ENCODE data around the gene PDPR. TPM values are rescaled to one million over a fixed set of nuclear protein-coding genes. Genes with fewer than 3 reads are reported as not detected.
"Not testable (repeated sequence)": the region's sequence is repeated elsewhere in the genome, so short reads cannot be mapped to it uniquely, and the experiment has no call there.

The PDPR gene
- total RNA-seq, 2 experiments from 2014 or later = 20.6 to 20.8 TPM

DNA sequence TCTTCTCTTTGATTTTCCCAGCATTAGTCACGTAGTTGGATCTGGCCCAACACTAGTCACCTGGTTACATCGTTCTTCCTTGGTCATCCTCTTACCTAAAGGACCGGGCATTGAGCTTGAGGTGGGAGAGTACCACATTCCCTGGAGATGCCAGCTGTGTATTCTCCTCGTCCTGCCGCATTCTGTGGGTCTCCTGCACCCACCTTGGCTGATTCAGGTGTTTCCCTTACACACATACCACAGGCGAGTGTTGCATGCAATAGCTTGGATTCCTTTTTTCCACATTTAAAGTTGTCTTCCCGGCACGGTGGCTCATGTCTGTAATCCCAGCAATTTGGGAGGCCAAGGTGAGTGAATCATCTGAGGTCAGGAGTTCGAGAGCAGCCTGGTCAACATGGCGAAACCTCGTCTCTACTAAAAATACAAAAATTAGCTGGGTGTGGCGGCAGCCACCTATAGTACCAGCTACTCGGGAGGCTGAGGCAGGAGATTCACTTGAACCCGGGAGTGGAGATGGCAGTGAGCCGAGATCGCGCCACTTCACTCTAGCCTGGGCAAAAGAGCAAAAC is 37.9 kb downstream of the PDPR start:
- no peak overlapping the region for H3K4me3 ChIP-seq (ENCODE audit: low read length)
- ATAC-seq (ENCODE audit: poor library complexity) (no peak), DNase-seq (no peak)
- ChIA-PET CTCF (interaction anchor here (0.9 kb wide), 1 partner anchor 100 kb away, joined by 3 read pairs; the partner anchor contains the start of gene EXOSC6), POLR2A (no interaction called here)
- H3K9me3 ChIP-seq (ENCODE audit: control insufficient read depth in 1 of 2, insufficient read depth in 1 of 2, low read length in 2 of 2) = no peaks in the 10 kb centered on the region
- H3K4me1 ChIP-seq (ENCODE audit: insufficient read depth, low read length) = no peaks in the 10 kb centered on the region
- no peaks in the 10 kb centered on the region for H3K27me3 Mint-ChIP-seq
- H3K27me3 ChIP-seq (ENCODE audit: control insufficient read depth in 1 of 2, insufficient read depth in 2 of 2, low read length in 2 of 2) = no peaks in the 10 kb centered on the region
- H3K4me1 Mint-ChIP-seq (ENCODE audit: low read depth) = no peaks in the 10 kb centered on the region
- TF ChIP-seq, protein P1, sequence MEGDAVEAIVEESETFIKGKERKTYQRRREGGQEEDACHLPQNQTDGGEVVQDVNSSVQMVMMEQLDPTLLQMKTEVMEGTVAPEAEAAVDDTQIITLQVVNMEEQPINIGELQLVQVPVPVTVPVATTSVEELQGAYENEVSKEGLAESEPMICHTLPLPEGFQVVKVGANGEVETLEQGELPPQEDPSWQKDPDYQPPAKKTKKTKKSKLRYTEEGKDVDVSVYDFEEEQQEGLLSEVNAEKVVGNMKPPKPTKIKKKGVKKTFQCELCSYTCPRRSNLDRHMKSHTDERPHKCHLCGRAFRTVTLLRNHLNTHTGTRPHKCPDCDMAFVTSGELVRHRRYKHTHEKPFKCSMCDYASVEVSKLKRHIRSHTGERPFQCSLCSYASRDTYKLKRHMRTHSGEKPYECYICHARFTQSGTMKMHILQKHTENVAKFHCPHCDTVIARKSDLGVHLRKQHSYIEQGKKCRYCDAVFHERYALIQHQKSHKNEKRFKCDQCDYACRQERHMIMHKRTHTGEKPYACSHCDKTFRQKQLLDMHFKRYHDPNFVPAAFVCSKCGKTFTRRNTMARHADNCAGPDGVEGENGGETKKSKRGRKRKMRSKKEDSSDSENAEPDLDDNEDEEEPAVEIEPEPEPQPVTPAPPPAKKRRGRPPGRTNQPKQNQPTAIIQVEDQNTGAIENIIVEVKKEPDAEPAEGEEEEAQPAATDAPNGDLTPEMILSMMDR (IDR thresholded peaks at IDR 0.05) = no peak
- no peak overlapping the region for H3K27ac ChIP-seq (ENCODE audit: low read depth in 1 of 2, low read length in 2 of 2)
- H3K36me3 ChIP-seq (ENCODE audit: insufficient read depth, low read length) = peaks cover 73% of the 10 kb centered on the region
- no peak overlapping the region for H3K27ac Mint-ChIP-seq
- peaks cover 72% of the 10 kb centered on the region for H3K36me3 Mint-ChIP-seq (ENCODE audit: low read depth)
- intact Hi-C loops (cut with DNase I, micrococcal nuclease) = no loop called here
- H3K9me3 Mint-ChIP-seq = no peaks in the 10 kb centered on the region
- no peak overlapping the region for H3K4me3 Mint-ChIP-seq

DNA sequence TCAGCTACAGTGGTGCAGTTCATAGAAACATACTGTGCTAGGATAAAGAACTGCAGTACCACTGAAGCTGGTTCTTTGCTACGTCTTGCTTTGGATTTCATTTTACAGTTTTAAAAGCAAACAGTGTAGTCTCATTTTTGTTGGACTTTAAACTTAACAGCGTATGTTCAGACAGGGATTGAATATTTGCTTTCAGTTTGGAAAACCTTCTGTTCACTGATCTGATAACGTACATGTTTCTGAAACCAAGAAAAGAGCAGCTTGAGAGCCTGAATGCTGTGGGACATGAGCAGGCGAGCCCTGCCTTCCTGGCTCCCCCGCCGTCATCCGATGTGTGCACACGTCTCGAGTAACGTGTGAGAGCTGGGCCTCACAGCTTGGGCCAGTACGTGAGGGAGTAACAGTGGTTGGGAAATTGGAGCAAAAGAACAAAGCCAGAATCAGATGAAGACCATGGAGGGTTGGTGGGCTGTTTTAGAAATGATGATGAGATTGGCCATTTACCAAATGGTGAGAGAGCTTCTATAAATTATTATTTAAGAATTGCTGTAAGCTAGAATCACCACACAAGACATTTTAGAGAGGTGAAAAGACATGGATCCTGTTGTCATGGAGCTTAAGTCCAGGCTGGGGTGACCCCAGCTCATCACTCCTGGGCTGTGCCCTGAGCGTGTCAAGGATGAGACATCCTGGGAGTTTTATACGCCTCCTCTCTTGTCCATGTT is 38.6 kb downstream of the PDPR start:
- POLR2A ChIA-PET = no interaction called here
- H3K9me3 ChIP-seq (ENCODE audit: control insufficient read depth in 1 of 2, insufficient read depth in 1 of 2, low read length in 2 of 2) = no peaks in the 10 kb centered on the region
- DNase-seq (no peak), ATAC-seq (ENCODE audit: poor library complexity) (no peak)
- no peaks in the 10 kb centered on the region for H3K4me1 Mint-ChIP-seq (ENCODE audit: low read depth)
- no peaks in the 10 kb centered on the region for H3K4me1 ChIP-seq (ENCODE audit: insufficient read depth, low read length)
- no peak overlapping the region for H3K4me3 Mint-ChIP-seq
- H3K36me3 ChIP-seq (ENCODE audit: insufficient read depth, low read length) = peaks cover 79% of the 10 kb centered on the region
- no peak overlapping the region for H3K27ac ChIP-seq (ENCODE audit: low read depth in 1 of 2, low read length in 2 of 2)
- no peaks in the 10 kb centered on the region for H3K9me3 Mint-ChIP-seq
- TF ChIP-seq, protein P1 (IDR thresholded peaks at IDR 0.05) = no peak
- no peak overlapping the region for H3K4me3 ChIP-seq (ENCODE audit: low read length)
- no peaks in the 10 kb centered on the region for H3K27me3 ChIP-seq (ENCODE audit: control insufficient read depth in 1 of 2, insufficient read depth in 2 of 2, low read length in 2 of 2)
- intact Hi-C loops (cut with DNase I, micrococcal nuclease) = no loop called here
- no peaks in the 10 kb centered on the region for H3K27me3 Mint-ChIP-seq
- CTCF ChIA-PET = interaction anchor here (0.9 kb wide), 1 partner anchor 99 kb away, joined by 3 read pairs; the partner anchor contains the start of gene EXOSC6
- H3K36me3 Mint-ChIP-seq (ENCODE audit: low read depth) = peaks cover 68% of the 10 kb centered on the region
- H3K27ac Mint-ChIP-seq = no peak overlapping the region

DNA sequence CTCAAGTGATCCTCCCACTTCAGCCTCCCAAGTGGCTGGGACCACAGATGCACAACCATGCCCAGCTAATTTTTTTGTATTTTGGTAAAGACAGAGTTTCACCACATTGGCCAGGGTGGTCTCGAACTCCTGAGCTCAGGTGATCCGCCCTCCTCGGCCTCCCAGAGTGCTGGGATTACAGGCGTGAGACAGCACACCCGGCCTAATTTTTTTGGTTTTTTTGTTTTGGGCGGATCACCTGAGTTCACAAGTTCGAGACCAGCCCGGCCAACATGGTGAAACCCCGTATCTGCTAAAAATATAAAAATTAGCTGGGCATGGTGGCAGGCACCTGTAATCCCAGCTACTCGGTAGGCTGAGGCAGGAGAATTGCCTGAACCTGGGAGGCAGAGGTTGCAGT is 40.6 kb downstream of the PDPR start:
- H3K27me3 Mint-ChIP-seq; H3K9me3 Mint-ChIP-seq; H3K27ac ChIP-seq (ENCODE audit: low read depth in 1 of 2, low read length in 2 of 2); H3K4me3 ChIP-seq (ENCODE audit: low read length); CTCF ChIA-PET; ATAC-seq (ENCODE audit: poor library complexity); H3K4me1 Mint-ChIP-seq (ENCODE audit: low read depth); H3K27me3 ChIP-seq (ENCODE audit: control insufficient read depth in 1 of 2, insufficient read depth in 2 of 2, low read length in 2 of 2); H3K9me3 ChIP-seq (ENCODE audit: control insufficient read depth in 1 of 2, insufficient read depth in 1 of 2, low read length in 2 of 2); POLR2A ChIA-PET; intact Hi-C loops (cut with DNase I, micrococcal nuclease); H3K27ac Mint-ChIP-seq; DNase-seq; H3K4me3 Mint-ChIP-seq; H3K4me1 ChIP-seq (ENCODE audit: insufficient read depth, low read length): not testable (repeated sequence)
- peaks cover 50% of the 10 kb centered on the region for H3K36me3 Mint-ChIP-seq (ENCODE audit: low read depth)
- peaks cover 89% of the 10 kb centered on the region for H3K36me3 ChIP-seq (ENCODE audit: insufficient read depth, low read length)
